HepG2 (cell line): ENCODE data around the gene AKT2. TPM values are rescaled to one million over a fixed set of nuclear protein-coding genes. Genes with fewer than 3 reads are reported as not detected.

Experiments
- ATAC-seq: fragments of 200-7000 bp; cut with Tn5 transposase; 3 replicates; pipeline ENCODE4 v1.9.1; 2020; ENCODE audit warnings: mild to moderate bottlenecking, moderate library complexity
- BruUV-seq: library from RNA; stranded (reverse); fragments of 400-500 nt; replicated peaks from 2 replicates; lab custom pipeline; 2021; lab: Mats Ljungman, UMichigan
- CTCF ChIA-PET: fragments of 300-600 bp; formaldehyde crosslinking; extraction: SDS; loops from one replicate; lab custom pipeline; 2021; ENCODE audit warnings: low total read pairs, inconsistent platforms, low intra/inter-chr PET ratio; lab: Yijun Ruan, JAX
- POLR2A ChIA-PET: fragments of 350-600 bp; sonication (Branson Sonifier 250); formaldehyde crosslinking; loops from one replicate; lab custom pipeline; 2020; ENCODE audit warnings: antibody characterized with exemption, inconsistent platforms; lab: Yijun Ruan, JAX
- DNase-seq: peaks from one replicate; pipeline ENCODE4 v3.0.0-alpha.2; 2015; ENCODE audit warnings: low spot score
- FAIRE-seq: peaks from 3 replicates; lab custom pipeline; 2011; peaks lifted over from hg19 to GRCh38; lab: Jason Lieb, UNC
- H2AFZ ChIP-seq: one replicate; pipeline ENCODE4 v1.6.1; 2011; ENCODE audit warnings: low read length, inconsistent platforms
- H3K27ac ChIP-seq: fragments of 300-600 bp; 3 replicates; pipeline ENCODE4 v1.8.0; 2011; ENCODE audit warnings: mixed run types, mild to moderate bottlenecking, mixed read lengths, low read length, inconsistent platforms; ENCODE audit not compliant: insufficient read depth; ENCODE audit errors: extremely low read length
- H3K27me3 ChIP-seq, 2 experiments: fragments of 200-600 bp in 1 of 2; 2 replicates in 1 of 2; 3 replicates in 1 of 2; pipeline versions ENCODE4 v1.6.0 to v1.8.0; 2011; ENCODE audit warnings: low read length in 2 of 2, mild to moderate bottlenecking in 2 of 2, moderate library complexity in 2 of 2, inconsistent platforms in 1 of 2; ENCODE audit not compliant: insufficient read depth in 2 of 2, control insufficient read depth in 1 of 2
- H3K36me3 ChIP-seq, 2 experiments: fragments of 200-600 bp in 1 of 2; replicated peaks in 1 of 2; 2 replicates in 1 of 2; 3 replicates in 1 of 2; pipeline versions ENCODE4 v1.5.1 to v1.8.0; 2011; ENCODE audit warnings: low read length in 2 of 2, inconsistent platforms in 1 of 2; ENCODE audit not compliant: insufficient read depth in 2 of 2, control insufficient read depth in 1 of 2
- H3K4me1 ChIP-seq: 2 replicates; pipeline ENCODE4 v1.5.1; 2012; ENCODE audit warnings: low read length, inconsistent platforms; ENCODE audit not compliant: insufficient read depth
- H3K4me2 ChIP-seq: 2 replicates; pipeline ENCODE4 v1.6.0; 2011; ENCODE audit warnings: low read depth, low read length, inconsistent platforms
- H3K4me3 ChIP-seq, 3 experiments: fragments of 200-600 bp in 1 of 3; sonication (generic), shearing (Covaris generic) in 1 of 3; replicated peaks in 1 of 3; 2 replicates each; pipeline ENCODE4 v1.5.1; 2011 to 2016; ENCODE audit warnings: low read length in 3 of 3, inconsistent platforms in 2 of 3, low read depth in 2 of 3, mild to moderate bottlenecking in 2 of 3, control low read depth in 1 of 3, mixed read lengths in 1 of 3; ENCODE audit not compliant: insufficient read depth in 1 of 3
- H3K79me2 ChIP-seq: one replicate; pipeline ENCODE4 v1.6.1; 2011; ENCODE audit warnings: low read length, inconsistent platforms; ENCODE audit not compliant: insufficient read depth
- H3K9ac ChIP-seq: 2 replicates; pipeline ENCODE4 v1.6.0; 2011; ENCODE audit warnings: mild to moderate bottlenecking, low read depth, low read length, inconsistent platforms; ENCODE audit not compliant: insufficient read depth
- H3K9me3 ChIP-seq: 2 replicates; pipeline ENCODE4 v1.5.1; 2012; ENCODE audit warnings: mild to moderate bottlenecking, low read length
- H4K20me1 ChIP-seq: 2 replicates; pipeline ENCODE4 v1.6.0; 2011; ENCODE audit warnings: inconsistent platforms, mild to moderate bottlenecking, low read length, moderate library complexity; ENCODE audit not compliant: insufficient read depth
- GLMP ChIP-seq: sonication (generic); formaldehyde crosslinking; IDR thresholded peaks from 2 replicates; pipeline ENCODE4 v1.9.0; 2021; ENCODE audit warnings: missing genetic modification reagents, mild to moderate bottlenecking, borderline replicate concordance
- ZBTB3 ChIP-seq: sonication (generic); formaldehyde crosslinking; IDR thresholded peaks from 2 replicates; pipeline ENCODE4 v1.4.0; 2020; ENCODE audit warnings: low read depth, mild to moderate bottlenecking, moderate library complexity, missing genetic modification reagents, borderline replicate concordance
- ZFX ChIP-seq: sonication (generic); formaldehyde crosslinking; IDR thresholded peaks from 2 replicates; pipeline ENCODE4 v1.4.0; 2020; ENCODE audit warnings: mild to moderate bottlenecking, low read depth, missing genetic modification reagents, moderate library complexity
- ZNF589 ChIP-seq: sonication (generic); formaldehyde crosslinking; conservative IDR thresholded peaks from 2 replicates; pipeline ENCODE4 v1.8.0; 2022; ENCODE audit warnings: mild to moderate bottlenecking, moderate library complexity, missing genetic modification reagents
- ZNF746 ChIP-seq: sonication (generic); formaldehyde crosslinking; IDR thresholded peaks from 2 replicates; pipeline ENCODE4 v1.8.0; 2022; ENCODE audit warnings: mild to moderate bottlenecking, missing genetic modification reagents
- WGBS: methylation state at CpG from one replicate; pipeline ENCODE4 v1.1.6; 2017; ENCODE audit warnings: low lambda C conversion rate; 5-methylcytosine and 5-hydroxymethylcytosine counted together
- in situ Hi-C: cut with HindIII; loops from 2 replicates; pipeline ENCODE4 v1.10.0; 2017; ENCODE audit warnings: low pct_unique_long_range_greater_than_20kb; ENCODE audit not compliant: extremely low pct_ligation_motif_present
- intact Hi-C: fragments of 100-400 bp; cut with micrococcal nuclease; formaldehyde crosslinking; loops from one replicate; pipeline ENCODE4 v1.10.0; 2022; ENCODE audit not compliant: unreplicated experiment
- polyA plus RNA-seq, 8 experiments: library from polyadenylated mRNA; depleted of rRNA in 3 of 8; stranded (reverse) in 7 of 8; unstranded in 1 of 8; fragments of >200 nt; fragmentation: Illumina TruSeq in 4 of 8; extraction: Trizol in 4 of 8; gene quantifications; 2 replicates each; pipeline versions ENCODE4 v1.2.1 to v1.2.3, GENCODE V29; 2011 to 2016; ENCODE audit warnings: low read depth in 4 of 8, missing spikeins in 1 of 8, mixed read lengths in 1 of 8; ENCODE audit not compliant: insufficient read depth in 1 of 8
- total RNA-seq, 5 experiments: library from RNA; depleted of rRNA; stranded (reverse); fragments of >200 nt; fragmentation: Illumina TruSeq; extraction: Trizol; gene quantifications; 2 replicates each; pipeline ENCODE4 v1.2.3, GENCODE V29; 2016; ENCODE audit warnings: low read depth in 1 of 5
- TF ChIP-seq, protein P1 (sequence below): sonication (generic); formaldehyde crosslinking; IDR thresholded peaks from 2 replicates; pipeline ENCODE4 v1.4.0; 2020; ENCODE audit warnings: missing genetic modification reagents, borderline replicate concordance

The AKT2 gene
- total and polyA plus RNA-seq, 2 of the 13 experiments (the other 11 are each of a cell fraction or from before 2014, with no cell fraction given), result 82.1 to 173 TPM

DNA sequence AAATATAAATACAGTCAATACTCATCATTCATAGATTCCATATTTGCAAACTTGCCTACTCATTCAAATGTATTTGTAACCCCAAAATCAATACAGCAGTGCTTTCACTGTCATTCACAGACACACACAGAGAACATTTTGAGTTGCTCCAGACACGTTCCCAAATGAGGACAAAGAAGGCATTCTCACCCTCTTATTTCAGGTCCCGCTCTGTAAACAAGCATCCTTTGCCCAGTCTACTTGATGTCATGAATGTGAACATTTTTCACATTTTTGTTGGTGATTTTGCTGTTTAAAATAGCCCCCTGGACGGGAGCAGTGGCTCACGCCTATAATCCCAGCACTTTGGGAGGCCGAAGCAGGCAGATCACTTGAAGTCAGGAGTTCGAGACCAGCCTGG, 47.5 kb upstream of the AKT2 start (continued):
- TF ChIP-seq ZFX (CRISPR knock-in tag), result no peak
- TF ChIP-seq, protein P1, sequence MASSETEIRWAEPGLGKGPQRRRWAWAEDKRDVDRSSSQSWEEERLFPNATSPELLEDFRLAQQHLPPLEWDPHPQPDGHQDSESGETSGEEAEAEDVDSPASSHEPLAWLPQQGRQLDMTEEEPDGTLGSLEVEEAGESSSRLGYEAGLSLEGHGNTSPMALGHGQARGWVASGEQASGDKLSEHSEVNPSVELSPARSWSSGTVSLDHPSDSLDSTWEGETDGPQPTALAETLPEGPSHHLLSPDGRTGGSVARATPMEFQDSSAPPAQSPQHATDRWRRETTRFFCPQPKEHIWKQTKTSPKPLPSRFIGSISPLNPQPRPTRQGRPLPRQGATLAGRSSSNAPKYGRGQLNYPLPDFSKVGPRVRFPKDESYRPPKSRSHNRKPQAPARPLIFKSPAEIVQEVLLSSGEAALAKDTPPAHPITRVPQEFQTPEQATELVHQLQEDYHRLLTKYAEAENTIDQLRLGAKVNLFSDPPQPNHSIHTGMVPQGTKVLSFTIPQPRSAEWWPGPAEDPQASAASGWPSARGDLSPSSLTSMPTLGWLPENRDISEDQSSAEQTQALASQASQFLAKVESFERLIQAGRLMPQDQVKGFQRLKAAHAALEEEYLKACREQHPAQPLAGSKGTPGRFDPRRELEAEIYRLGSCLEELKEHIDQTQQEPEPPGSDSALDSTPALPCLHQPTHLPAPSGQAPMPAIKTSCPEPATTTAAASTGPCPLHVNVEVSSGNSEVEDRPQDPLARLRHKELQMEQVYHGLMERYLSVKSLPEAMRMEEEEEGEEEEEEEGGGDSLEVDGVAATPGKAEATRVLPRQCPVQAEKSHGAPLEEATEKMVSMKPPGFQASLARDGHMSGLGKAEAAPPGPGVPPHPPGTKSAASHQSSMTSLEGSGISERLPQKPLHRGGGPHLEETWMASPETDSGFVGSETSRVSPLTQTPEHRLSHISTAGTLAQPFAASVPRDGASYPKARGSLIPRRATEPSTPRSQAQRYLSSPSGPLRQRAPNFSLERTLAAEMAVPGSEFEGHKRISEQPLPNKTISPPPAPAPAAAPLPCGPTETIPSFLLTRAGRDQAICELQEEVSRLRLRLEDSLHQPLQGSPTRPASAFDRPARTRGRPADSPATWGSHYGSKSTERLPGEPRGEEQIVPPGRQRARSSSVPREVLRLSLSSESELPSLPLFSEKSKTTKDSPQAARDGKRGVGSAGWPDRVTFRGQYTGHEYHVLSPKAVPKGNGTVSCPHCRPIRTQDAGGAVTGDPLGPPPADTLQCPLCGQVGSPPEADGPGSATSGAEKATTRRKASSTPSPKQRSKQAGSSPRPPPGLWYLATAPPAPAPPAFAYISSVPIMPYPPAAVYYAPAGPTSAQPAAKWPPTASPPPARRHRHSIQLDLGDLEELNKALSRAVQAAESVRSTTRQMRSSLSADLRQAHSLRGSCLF (CRISPR knock-in tag), result no peak
- TF ChIP-seq GLMP (CRISPR knock-in tag), result no peak
- TF ChIP-seq ZBTB3 (CRISPR knock-in tag), result no peak

GRCh38 chr19:40331052-40331451, 45.9 kb upstream of the AKT2 start:
- WGBS, result 100% methylated on average over 3 of the region's 5 CpGs
- H3K4me1 ChIP-seq, result no peaks in the 10 kb centered on the region
- H3K4me3 ChIP-seq, result no peak overlapping the region
- intact Hi-C loops (no loop called here), in situ Hi-C loops (no loop called here)
- H3K4me2 ChIP-seq, result no peak overlapping the region
- DNase-seq (no peak), FAIRE-seq (no peak), ATAC-seq (no peak)
- no TSS peak for BruUV-seq
- no peak overlapping the region for H3K9ac ChIP-seq
- CTCF ChIA-PET, result no interaction called here
- H3K79me2 ChIP-seq, result no peaks in the 10 kb centered on the region
- no peaks in the 10 kb centered on the region for H3K27me3 ChIP-seq
- no peak for TF ChIP-seq ZNF589 (CRISPR knock-in tag)
- no peak for TF ChIP-seq ZNF746 (CRISPR knock-in tag)
- peaks cover 14 to 60% of the 10 kb centered on the region in 2 experiments for H3K36me3 ChIP-seq
- no peak overlapping the region for H3K27ac ChIP-seq
- no peak overlapping the region for H2AFZ ChIP-seq
- POLR2A ChIA-PET, result no interaction called here
- no peaks in the 10 kb centered on the region for H4K20me1 ChIP-seq
- no peaks in the 10 kb centered on the region for H3K9me3 ChIP-seq
